Upper lobe of left lung (tissue), 6 donors: ENCODE data around the gene AGBL1. TPM values are rescaled to one million over a fixed set of nuclear protein-coding genes. Genes with fewer than 3 reads are reported as not detected.
A peak's percentile ranks its signal among the peaks of the same experiment; 100 is the strongest.

Experiments used
- ATAC-seq, 2 donors: fragments of 200-7000 bp; cut with Tn5 transposase; one replicate each; pipeline ENCODE4 v1.9.1; 2022; ENCODE audit warnings: mild to moderate bottlenecking in 2 of 2, moderate library complexity in 2 of 2; ENCODE audit not compliant: low FRiP score in 2 of 2
- DNase-seq, 2 donors: peaks; one replicate each; pipeline ENCODE4 v3.0.0-alpha.2; 2019 to 2020
- H3K27ac ChIP-seq, 4 donors: fragments of 200-600 bp; sonication (generic); one replicate each; pipeline ENCODE4 v1.5.1; 2016 to 2019
- H3K27me3 ChIP-seq, 4 donors: fragments of 200-600 bp; sonication (generic); one replicate each; pipeline ENCODE4 v1.5.1; 2017 to 2019
- H3K36me3 ChIP-seq, 4 donors: fragments of 200-600 bp; sonication (generic); one replicate each; pipeline ENCODE4 v1.5.1; 2016 to 2019
- H3K4me1 ChIP-seq, 4 donors: fragments of 200-600 bp; sonication (generic); one replicate each; pipeline ENCODE4 v1.5.1; 2018 to 2019
- H3K4me3 ChIP-seq, 4 donors: fragments of 200-600 bp; sonication (generic); one replicate each; pipeline ENCODE4 v1.5.1; 2017 to 2019; ENCODE audit warnings: mild to moderate bottlenecking in 2 of 4, moderate library complexity in 1 of 4
- H3K9me3 ChIP-seq, 4 donors: fragments of 200-600 bp; sonication (generic); one replicate each; pipeline ENCODE4 v1.5.1; 2018 to 2019
- EP300 ChIP-seq, 4 donors: sonication (generic); formaldehyde crosslinking; IDR thresholded peaks; one replicate each; pipeline ENCODE4 v1.5.1; 2017; ENCODE audit warnings: antibody characterized with exemption in 4 of 4, control low read depth in 2 of 4
- POLR2A ChIP-seq, 4 donors: fragments of 450-650 bp; IDR thresholded peaks; one replicate each; pipeline ENCODE4 v1.5.1; 2016 to 2017; ENCODE audit warnings: antibody characterized with exemption in 4 of 4, mild to moderate bottlenecking in 2 of 4
- POLR2AphosphoS5 ChIP-seq, 2 donors: sonication (generic); formaldehyde crosslinking; IDR thresholded peaks; one replicate each; pipeline ENCODE4 v1.5.1; 2017; ENCODE audit warnings: antibody characterized with exemption in 2 of 2
- WGBS, 2 donors: methylation state at CpG; one replicate each; pipeline ENCODE4 v1.1.5; 2017 to 2018; 5-methylcytosine and 5-hydroxymethylcytosine counted together
- total RNA-seq, 6 donors: library from RNA; depleted of rRNA in 4 of 6; stranded (reverse); fragments of >200 nt in 4 of 6; gene quantifications; one replicate each; pipeline versions ENCODE4 v1.1.0 to v1.2.1, GENCODE V29; 2016 to 2021
- TF ChIP-seq, protein P1 (sequence below), 6 experiments: fragments of 450-650 bp in 4 of 6; fragments of 200-600 bp in 2 of 6; sonication (generic) in 2 of 6; IDR thresholded peaks; one replicate each; pipeline ENCODE4 v1.5.1; 2016 to 2019; ENCODE audit warnings: antibody characterized with exemption in 6 of 6
- donor health status: DM: no; HTN: no; CAD: no; lungs with moderate emphysema.
- donor health status: DM: no; HTN: yes; CAD: no; lungs with severe emphysema.

The AGBL1 gene
- total RNA-seq, 6 donors from 2014 or later, result 3.1 to 23.0 (median 14.5) TPM

DNA sequence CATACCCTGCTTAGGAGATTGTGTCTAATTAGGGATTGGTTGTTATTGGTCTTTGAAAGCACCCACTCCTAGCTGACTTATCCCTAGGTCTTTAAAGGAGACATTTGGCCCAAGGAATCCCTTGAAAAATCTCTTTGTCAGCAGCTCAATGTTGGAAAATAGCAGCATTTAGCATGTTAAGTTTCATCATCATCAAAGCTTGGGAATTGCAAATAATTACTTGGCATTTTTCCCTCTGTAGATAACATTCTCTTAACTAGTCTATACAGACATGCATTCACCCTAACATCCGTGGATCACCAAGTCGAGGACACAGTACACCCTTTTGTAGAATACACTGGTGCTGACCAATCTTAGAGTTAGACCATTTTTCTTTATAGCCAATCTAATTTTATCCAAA lies 332.2 kb downstream of the AGBL1 start:
- H3K36me3 ChIP-seq, result no peaks in the 10 kb centered on the region
- TF ChIP-seq, protein P1, sequence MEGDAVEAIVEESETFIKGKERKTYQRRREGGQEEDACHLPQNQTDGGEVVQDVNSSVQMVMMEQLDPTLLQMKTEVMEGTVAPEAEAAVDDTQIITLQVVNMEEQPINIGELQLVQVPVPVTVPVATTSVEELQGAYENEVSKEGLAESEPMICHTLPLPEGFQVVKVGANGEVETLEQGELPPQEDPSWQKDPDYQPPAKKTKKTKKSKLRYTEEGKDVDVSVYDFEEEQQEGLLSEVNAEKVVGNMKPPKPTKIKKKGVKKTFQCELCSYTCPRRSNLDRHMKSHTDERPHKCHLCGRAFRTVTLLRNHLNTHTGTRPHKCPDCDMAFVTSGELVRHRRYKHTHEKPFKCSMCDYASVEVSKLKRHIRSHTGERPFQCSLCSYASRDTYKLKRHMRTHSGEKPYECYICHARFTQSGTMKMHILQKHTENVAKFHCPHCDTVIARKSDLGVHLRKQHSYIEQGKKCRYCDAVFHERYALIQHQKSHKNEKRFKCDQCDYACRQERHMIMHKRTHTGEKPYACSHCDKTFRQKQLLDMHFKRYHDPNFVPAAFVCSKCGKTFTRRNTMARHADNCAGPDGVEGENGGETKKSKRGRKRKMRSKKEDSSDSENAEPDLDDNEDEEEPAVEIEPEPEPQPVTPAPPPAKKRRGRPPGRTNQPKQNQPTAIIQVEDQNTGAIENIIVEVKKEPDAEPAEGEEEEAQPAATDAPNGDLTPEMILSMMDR (IDR thresholded peaks at IDR 0.05), result no peak
- no peak for ATAC-seq

GRCh38 chr15:86413191-86413590 lies 333.5 kb downstream of the AGBL1 start:
- Histone ChIP-seq H3K9me3 (no peaks in the 10 kb centered on the region), H3K36me3 (no peaks in the 10 kb centered on the region), H3K4me1 (no peaks in the 10 kb centered on the region), H3K4me3 (no peak overlapping the region), H3K27ac (no peak overlapping the region), H3K27me3 (no peaks in the 10 kb centered on the region)
- DNase-seq, result no peak
- TF ChIP-seq, protein P1 (IDR thresholded peaks at IDR 0.05), result no peak
- TF ChIP-seq POLR2AphosphoS5 (IDR thresholded peaks at IDR 0.05) (no peak), EP300 (IDR thresholded peaks at IDR 0.05) (no peak), POLR2A (IDR thresholded peaks at IDR 0.05) (no peak)
- ATAC-seq, result no peak
- 64 to 77% methylated on average over 1 of the region's 1 CpG for WGBS, 2 donors

More for the DNA sequence above, 332.2 kb downstream of the AGBL1 start:
- no peaks in the 10 kb centered on the region for H3K27me3 ChIP-seq
- H3K4me1 ChIP-seq, result no peaks in the 10 kb centered on the region
- no peak for DNase-seq
- H3K9me3 ChIP-seq, result no peaks in the 10 kb centered on the region
- WGBS, 2 donors, result 68 to 73% methylated on average over 2 of the region's 2 CpGs
- no peak overlapping the region for H3K27ac ChIP-seq
- no peak overlapping the region for H3K4me3 ChIP-seq

- TF ChIP-seq POLR2A (IDR thresholded peaks at IDR 0.05), result no peak
- no peak for TF ChIP-seq EP300 (IDR thresholded peaks at IDR 0.05)
- TF ChIP-seq, protein P1 (IDR thresholded peaks at IDR 0.05), result no peak
- no peak for TF ChIP-seq POLR2AphosphoS5 (IDR thresholded peaks at IDR 0.05)
- Histone ChIP-seq H3K4me3 (no peak overlapping the region), H3K9me3 (no peaks in the 10 kb centered on the region), H3K27ac (no peak overlapping the region), H3K36me3 (no peaks in the 10 kb centered on the region), H3K27me3 (no peaks in the 10 kb centered on the region), H3K4me1 (no peaks in the 10 kb centered on the region)
- no peak for DNase-seq
- ATAC-seq, result no peak
- 87 to 96% methylated on average over 3 of the region's 3 CpGs for WGBS, 2 donors
Observed at GRCh38 chr15:86425746-86426145, 346.1 kb downstream of the AGBL1 start.

DNA sequence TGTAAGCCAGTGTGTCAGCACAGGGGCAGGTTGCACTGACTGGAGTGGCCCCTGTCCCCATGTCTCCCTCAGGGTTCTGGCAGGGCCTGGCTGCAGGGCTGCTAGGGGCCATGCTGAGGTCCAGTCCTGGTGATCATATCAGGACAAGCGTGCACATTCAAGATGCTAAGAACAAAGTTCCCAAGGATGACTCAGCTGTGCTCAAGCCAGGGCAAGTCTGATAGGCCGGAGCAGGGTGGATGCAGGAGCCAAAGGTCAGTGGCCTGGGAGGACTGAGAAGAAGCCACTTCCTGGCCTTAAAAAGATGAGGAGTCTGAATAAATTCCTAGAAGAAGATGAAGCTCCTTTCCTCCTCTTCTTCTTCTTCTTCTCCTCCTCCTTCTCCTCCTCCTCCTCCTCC lies 353.2 kb downstream of the AGBL1 start:
- WGBS, 2 donors, result 55 to 72% methylated on average over 2 of the region's 2 CpGs
- H3K27me3 ChIP-seq, result no peaks in the 10 kb centered on the region
- peak in 1 of 2 donors; percentile 20 for DNase-seq
- H3K27ac ChIP-seq, result no peak overlapping the region
- TF ChIP-seq EP300 (IDR thresholded peaks at IDR 0.05) (no peak), POLR2AphosphoS5 (IDR thresholded peaks at IDR 0.05) (no peak), POLR2A (IDR thresholded peaks at IDR 0.05) (no peak)
- TF ChIP-seq, protein P1 (IDR thresholded peaks at IDR 0.05), result no peak
- H3K36me3 ChIP-seq, result no peaks in the 10 kb centered on the region
- H3K9me3 ChIP-seq, result no peaks in the 10 kb centered on the region
- no peak for ATAC-seq
- H3K4me1 ChIP-seq, result no peaks in the 10 kb centered on the region
- no peak overlapping the region for H3K4me3 ChIP-seq

GRCh38 chr15:86433983-86434382 lies 354.3 kb downstream of the AGBL1 start:
- Histone ChIP-seq H3K9me3 (no peaks in the 10 kb centered on the region), H3K27ac (no peak overlapping the region), H3K4me1 (no peaks in the 10 kb centered on the region), H3K36me3 (no peaks in the 10 kb centered on the region), H3K27me3 (no peaks in the 10 kb centered on the region), H3K4me3 (no peak overlapping the region)
- DNase-seq (no peak), ATAC-seq (no peak)
- no peak for TF ChIP-seq POLR2A (IDR thresholded peaks at IDR 0.05)
- WGBS, 2 donors, result 64 to 65% methylated on average over 4 of the region's 4 CpGs
